B cell (primary cell): ENCODE results near the gene MAP7D1. TPM values are rescaled to one million over a fixed set of nuclear protein-coding genes. Genes with fewer than 3 reads are reported as not detected.

ENCODE experiments used
- ATAC-seq: fragments of 200-7000 bp; cut with Tn5 transposase; one replicate; pipeline ENCODE4 v1.10.0; 2021; ENCODE audit warnings: low read depth, mild to moderate bottlenecking, moderate number of reproducible peaks, moderate library complexity
- CTCF ChIA-PET: fragments of 350-600 bp; sonication (Branson Sonifier 250); formaldehyde crosslinking; loops from one replicate; lab custom pipeline; 2021; ENCODE audit warnings: antibody characterized with exemption, inconsistent platforms; lab: Charles Lee
- POLR2A ChIA-PET: fragments of 350-600 bp; sonication (Branson Sonifier 250); formaldehyde crosslinking; loops from one replicate; lab custom pipeline; 2021; ENCODE audit warnings: antibody characterized with exemption; lab: Charles Lee
- DNase-seq: peaks from one replicate; pipeline ENCODE4 v3.0.0; 2013
- H2AFZ ChIP-seq: 2 replicates; pipeline ENCODE4 v1.6.1; 2012; ENCODE audit warnings: mild to moderate bottlenecking, low read depth, low read length; ENCODE audit not compliant: insufficient read depth, poor library complexity, severe bottlenecking
- H3K27ac ChIP-seq, 2 donors: 1 replicate in 1 of 2; 2 replicates in 1 of 2; pipeline ENCODE4 v1.5.1; 2012 to 2013; ENCODE audit warnings: low read length in 2 of 2, mild to moderate bottlenecking in 2 of 2, moderate library complexity in 1 of 2
- H3K27me3 ChIP-seq, 4 experiments: fragments of 200-600 bp in 1 of 4; sonication (generic) in 1 of 4; replicated peaks in 1 of 4; 1 replicate in 2 of 4; 2 replicates in 2 of 4; pipeline versions ENCODE4 v1.6.1 to v1.7.0; 2013 to 2016; ENCODE audit warnings: low read length in 3 of 4, mild to moderate bottlenecking in 2 of 4, mixed read lengths in 1 of 4, moderate library complexity in 1 of 4; ENCODE audit not compliant: insufficient read depth in 4 of 4, control insufficient read depth in 3 of 4; ENCODE audit errors: control extremely low read depth in 1 of 4
- H3K36me3 ChIP-seq, 2 experiments: replicated peaks in 1 of 2; 1 replicate in 1 of 2; 2 replicates in 1 of 2; pipeline versions ENCODE4 v1.6.1 to v1.7.1; 2013; ENCODE audit warnings: low read length in 1 of 2; ENCODE audit not compliant: insufficient read depth in 2 of 2, control insufficient read depth in 1 of 2; ENCODE audit errors: control extremely low read depth in 1 of 2, extremely low read depth in 1 of 2
- H3K4me1 ChIP-seq, 2 donors: fragments of 200-600 bp in 1 of 2; sonication (generic) in 1 of 2; 1 replicate in 1 of 2; 2 replicates in 1 of 2; pipeline versions ENCODE4 v1.5.1 to v1.6.1; 2013 to 2017; ENCODE audit warnings: low read length in 2 of 2; ENCODE audit not compliant: control insufficient read depth in 2 of 2, insufficient read depth in 2 of 2
- H3K4me2 ChIP-seq: replicated peaks from 2 replicates; pipeline ENCODE3; 2012; ENCODE audit warnings: mild to moderate bottlenecking, low read depth, low read length; ENCODE audit not compliant: poor library complexity, severe bottlenecking
- H3K4me3 ChIP-seq, 5 experiments: fragments of 200-600 bp in 1 of 5; sonication (generic) in 1 of 5; 1 replicate in 3 of 5; 2 replicates in 2 of 5; pipeline versions ENCODE4 v1.5.1 to v1.7.0; 2011 to 2016; ENCODE audit warnings: low read length in 4 of 5, mild to moderate bottlenecking in 4 of 5, low read depth in 2 of 5, control low read depth in 1 of 5, moderate library complexity in 1 of 5; ENCODE audit not compliant: insufficient read depth in 1 of 5; ENCODE audit errors: control extremely low read depth in 1 of 5, extremely low read depth in 1 of 5
- H3K79me2 ChIP-seq: fragments of 200-600 bp; sonication (generic); one replicate; pipeline ENCODE4 v1.6.0; 2016; ENCODE audit warnings: low read length; ENCODE audit not compliant: control insufficient read depth, insufficient read depth
- H3K9ac ChIP-seq: fragments of 200-600 bp; sonication (generic); 2 replicates; pipeline ENCODE4 v1.6.1; 2017; ENCODE audit warnings: mild to moderate bottlenecking, low read length, moderate library complexity
- H3K9me3 ChIP-seq, 3 donors: one replicate each; pipeline versions ENCODE4 v1.6.1 to v1.7.1; 2013; ENCODE audit warnings: low read length in 2 of 3; ENCODE audit not compliant: control insufficient read depth in 2 of 3, insufficient read depth in 1 of 3; ENCODE audit errors: control extremely low read depth in 1 of 3
- H4K20me1 ChIP-seq: 2 replicates; pipeline ENCODE4 v1.6.0; 2012; ENCODE audit warnings: mild to moderate bottlenecking, low read length; ENCODE audit not compliant: insufficient read depth, control insufficient read depth, poor library complexity, severe bottlenecking
- H3K27ac Mint-ChIP-seq: one replicate; pipeline ENCODE4 v1.8.0; 2021; ENCODE audit warnings: mixed read lengths
- H3K27me3 Mint-ChIP-seq: one replicate; pipeline ENCODE4 v1.8.0; 2021; ENCODE audit warnings: mixed read lengths
- H3K4me1 Mint-ChIP-seq: one replicate; pipeline ENCODE4 v1.8.0; 2021; ENCODE audit warnings: mixed read lengths
- H3K4me3 Mint-ChIP-seq: one replicate; pipeline ENCODE4 v1.8.0; 2021; ENCODE audit warnings: mixed read lengths
- H3K9me3 Mint-ChIP-seq: one replicate; pipeline ENCODE4 v1.8.0; 2022; ENCODE audit warnings: mixed read lengths; ENCODE audit not compliant: insufficient read depth
- EZH2 ChIP-seq: IDR thresholded peaks from 2 replicates; pipeline ENCODE4 v1.6.1; 2012; ENCODE audit warnings: borderline replicate concordance, low read depth, mild to moderate bottlenecking, moderate library complexity, low read length; ENCODE audit not compliant: insufficient read depth, poor library complexity, severe bottlenecking
- WGBS: methylation state at CpG from one replicate; pipeline ENCODE4 v1.1.5; 2013; ENCODE audit warnings: missing lambda C conversion rate; ENCODE audit not compliant: insufficient coverage; 5-methylcytosine and 5-hydroxymethylcytosine counted together
- intact Hi-C: fragments of 100-400 bp; cut with micrococcal nuclease; formaldehyde crosslinking; loops from one replicate; pipeline ENCODE4 v1.10.0; 2022
- polyA plus RNA-seq: library from polyadenylated mRNA; depleted of rRNA; stranded (reverse); fragments of >200 nt; gene quantifications from 2 replicates; pipeline ENCODE4 v1.2.3, GENCODE V29; 2012
- total RNA-seq, 2 donors: library from RNA; stranded (reverse); fragments of 120-200 nt in 1 of 2; gene quantifications; 1 replicate in 1 of 2; 2 replicates in 1 of 2; pipeline versions ENCODE4 v1.2.3 to v1.2.4, GENCODE V29; 2013 to 2022
- TF ChIP-seq, protein P1 (sequence below): fragments of 200-600 bp; IDR thresholded peaks from one replicate; pipeline ENCODE4 v1.8.0; 2022; ENCODE audit warnings: antibody characterized with exemption, mild to moderate bottlenecking

Gene MAP7D1
- total and polyA plus RNA-seq, 2 donors (not counting 1 experiment from before 2014, with no cell fraction given) = 44.2 to 65.2 TPM

GRCh38 chr1:36156329-36157114 lies 562 bp downstream of the MAP7D1 start:
- Histone ChIP-seq H3K4me2 (peak overlapping the region; percentile 94), H3K36me3 (no peaks in the 10 kb centered on the region), H4K20me1 (no peaks in the 10 kb centered on the region), H3K9me3 (no peaks in the 10 kb centered on the region), H3K27ac (peak overlapping the region; percentile 31 to 96), H3K27me3 (no peaks in the 10 kb centered on the region), H3K4me1 (peaks cover 54 to 60% of the 10 kb centered on the region in 2 donors), H3K9ac (peak overlapping the region; percentile 98), H3K4me3 (peak overlapping the region; percentile 50 to 97 (median 91)), H3K79me2 (peaks cover 74% of the 10 kb centered on the region), H2AFZ (peak overlapping the region; percentile 93)
- Mint-ChIP-seq H3K4me3 (peak overlapping the region; percentile 91), H3K27ac (peak overlapping the region; percentile 94), H3K9me3 (no peaks in the 10 kb centered on the region), H3K4me1 (peaks cover 69% of the 10 kb centered on the region), H3K27me3 (no peaks in the 10 kb centered on the region)
- CTCF ChIA-PET = interaction anchor here (4.4 to 9.5 kb wide), 2 partner anchors 32 to 132 kb away, joined by 31 to 135 read pairs; no protein-coding TSS in a partner anchor
- WGBS = under 1% methylated on average over 64 of the region's 69 CpGs
- DNase-seq (peak; percentile 66), ATAC-seq (peak; percentile 9)
- no peak for TF ChIP-seq EZH2
- TF ChIP-seq, protein P1, sequence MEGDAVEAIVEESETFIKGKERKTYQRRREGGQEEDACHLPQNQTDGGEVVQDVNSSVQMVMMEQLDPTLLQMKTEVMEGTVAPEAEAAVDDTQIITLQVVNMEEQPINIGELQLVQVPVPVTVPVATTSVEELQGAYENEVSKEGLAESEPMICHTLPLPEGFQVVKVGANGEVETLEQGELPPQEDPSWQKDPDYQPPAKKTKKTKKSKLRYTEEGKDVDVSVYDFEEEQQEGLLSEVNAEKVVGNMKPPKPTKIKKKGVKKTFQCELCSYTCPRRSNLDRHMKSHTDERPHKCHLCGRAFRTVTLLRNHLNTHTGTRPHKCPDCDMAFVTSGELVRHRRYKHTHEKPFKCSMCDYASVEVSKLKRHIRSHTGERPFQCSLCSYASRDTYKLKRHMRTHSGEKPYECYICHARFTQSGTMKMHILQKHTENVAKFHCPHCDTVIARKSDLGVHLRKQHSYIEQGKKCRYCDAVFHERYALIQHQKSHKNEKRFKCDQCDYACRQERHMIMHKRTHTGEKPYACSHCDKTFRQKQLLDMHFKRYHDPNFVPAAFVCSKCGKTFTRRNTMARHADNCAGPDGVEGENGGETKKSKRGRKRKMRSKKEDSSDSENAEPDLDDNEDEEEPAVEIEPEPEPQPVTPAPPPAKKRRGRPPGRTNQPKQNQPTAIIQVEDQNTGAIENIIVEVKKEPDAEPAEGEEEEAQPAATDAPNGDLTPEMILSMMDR = no peak
- POLR2A ChIA-PET = interaction anchor here (0.7 to 1.5 kb wide), 4 partner anchors 67 to 242 kb away, joined by 3 to 8 read pairs (median 4); partner anchors contain the start of gene LSM10
- intact Hi-C loops = no loop called here
